ENCODE measurements around the gene ITPR2.
"Not testable (repeated sequence)": the region's sequence is repeated elsewhere in the genome, so short reads cannot be mapped to it uniquely, and the experiment has no call there.

The ITPR2 gene

GRCh38 chr12:26698186-26698585, 134.8 kb downstream of the ITPR2 start:
- DNase-seq: no peak

GRCh38 chr12:26697217-26697616, 135.8 kb downstream of the ITPR2 start:
- DNase-seq: no peak

DNA sequence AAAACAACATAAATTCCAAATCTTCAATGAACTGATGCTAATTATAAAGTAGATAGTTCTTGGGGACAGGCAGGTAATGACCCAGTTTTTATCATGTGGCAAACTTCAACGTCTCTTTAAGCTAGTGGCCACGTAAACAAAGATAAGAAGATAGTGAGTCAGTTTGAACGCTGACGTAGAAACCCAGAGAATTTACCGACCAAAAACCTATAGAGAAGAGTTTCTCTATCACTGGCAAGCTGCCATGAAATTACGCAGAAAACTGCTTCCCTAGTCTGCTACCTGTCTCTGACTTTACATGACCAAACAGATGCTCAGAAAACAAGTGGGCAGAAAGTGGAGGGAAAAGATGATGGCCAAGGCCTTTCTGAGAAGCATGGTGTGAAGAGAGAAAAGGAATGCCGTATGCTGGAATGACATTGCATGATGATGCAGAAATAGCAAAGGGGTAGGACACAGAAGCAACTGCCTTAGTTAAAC, 136.3 kb downstream of the ITPR2 start:
- peak; percentile 39 for DNase-seq

- DNase-seq: no peak
These were observed 136.9 kb downstream of the ITPR2 start for GRCh38 chr12:26696048-26696612.

DNA sequence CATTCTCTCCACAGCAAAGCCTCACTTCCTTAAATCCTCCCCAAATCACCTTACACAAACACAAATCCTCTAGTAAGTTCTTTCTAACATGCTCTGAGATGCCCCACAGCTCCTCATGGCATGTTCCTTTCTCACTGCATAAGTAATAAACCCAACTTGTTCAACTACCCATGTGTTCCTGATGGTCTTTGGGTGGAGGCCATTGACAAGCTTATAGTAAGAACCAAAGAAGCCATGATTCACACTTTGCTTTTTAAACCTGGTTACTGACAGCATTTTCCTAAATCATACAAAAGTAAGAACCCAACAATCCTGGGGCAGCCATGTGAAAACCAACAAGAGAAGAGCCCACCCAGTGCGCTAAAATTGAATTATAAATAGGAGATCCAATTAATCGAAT, 138.6 kb downstream of the ITPR2 start:
- DNase-seq: no peak

GRCh38 chr12:26692407-26692806, 140.6 kb downstream of the ITPR2 start:
- no peak for DNase-seq

- DNase-seq: peak; percentile 42
These were observed 141.6 kb downstream of the ITPR2 start for GRCh38 chr12:26691234-26691970.

GRCh38 chr12:26690601-26691000, 142.4 kb downstream of the ITPR2 start:
- no peak for DNase-seq

- no peak for DNase-seq
These were observed 143.6 kb downstream of the ITPR2 start for GRCh38 chr12:26689281-26689841.

- DNase-seq: no peak
These were observed 144.6 kb downstream of the ITPR2 start for GRCh38 chr12:26688344-26688904.

DNA sequence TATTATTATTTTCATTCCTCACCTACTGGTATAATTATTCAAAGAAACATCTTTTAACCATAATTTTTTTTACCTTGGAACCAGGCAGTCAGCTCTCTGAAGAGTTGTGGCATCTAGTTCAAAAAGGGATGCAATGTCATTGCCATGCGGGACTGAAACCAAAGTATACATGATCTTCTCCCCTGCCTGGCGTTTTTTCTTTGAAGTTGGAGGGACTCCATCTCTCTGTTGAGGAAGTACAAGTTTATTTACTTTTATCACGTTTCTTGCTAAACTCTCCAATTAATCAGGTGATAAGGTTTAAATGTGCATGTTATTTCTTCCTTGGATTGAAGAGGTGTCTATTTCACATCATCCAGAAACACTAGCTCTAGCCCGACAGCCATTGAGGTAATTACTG, 146.6 kb downstream of the ITPR2 start:
- no peak for DNase-seq

GRCh38 chr12:26684101-26684500, 148.9 kb downstream of the ITPR2 start:
- no peak for DNase-seq

DNA sequence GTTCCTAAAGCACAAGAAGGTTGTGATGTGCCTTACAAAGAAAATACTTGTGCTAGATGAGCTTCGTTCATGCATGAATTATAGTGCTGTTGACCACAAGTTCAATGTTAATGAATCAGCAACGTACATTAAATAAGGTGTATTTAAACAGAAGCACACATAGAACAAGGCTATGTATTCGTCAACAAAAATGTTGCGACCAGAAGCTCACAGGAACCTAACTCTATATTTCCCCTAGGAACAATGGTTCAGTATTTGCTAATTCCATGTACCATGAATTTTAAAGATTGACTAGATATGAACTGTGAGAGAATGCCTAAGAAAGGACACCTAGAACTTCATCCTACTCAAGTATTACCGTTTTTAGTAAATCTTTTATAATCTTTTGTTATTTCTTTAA, 149.6 kb downstream of the ITPR2 start:
- DNase-seq: no peak

- DNase-seq: no peak
These were observed 152.1 kb downstream of the ITPR2 start for GRCh38 chr12:26680727-26681455.

DNA sequence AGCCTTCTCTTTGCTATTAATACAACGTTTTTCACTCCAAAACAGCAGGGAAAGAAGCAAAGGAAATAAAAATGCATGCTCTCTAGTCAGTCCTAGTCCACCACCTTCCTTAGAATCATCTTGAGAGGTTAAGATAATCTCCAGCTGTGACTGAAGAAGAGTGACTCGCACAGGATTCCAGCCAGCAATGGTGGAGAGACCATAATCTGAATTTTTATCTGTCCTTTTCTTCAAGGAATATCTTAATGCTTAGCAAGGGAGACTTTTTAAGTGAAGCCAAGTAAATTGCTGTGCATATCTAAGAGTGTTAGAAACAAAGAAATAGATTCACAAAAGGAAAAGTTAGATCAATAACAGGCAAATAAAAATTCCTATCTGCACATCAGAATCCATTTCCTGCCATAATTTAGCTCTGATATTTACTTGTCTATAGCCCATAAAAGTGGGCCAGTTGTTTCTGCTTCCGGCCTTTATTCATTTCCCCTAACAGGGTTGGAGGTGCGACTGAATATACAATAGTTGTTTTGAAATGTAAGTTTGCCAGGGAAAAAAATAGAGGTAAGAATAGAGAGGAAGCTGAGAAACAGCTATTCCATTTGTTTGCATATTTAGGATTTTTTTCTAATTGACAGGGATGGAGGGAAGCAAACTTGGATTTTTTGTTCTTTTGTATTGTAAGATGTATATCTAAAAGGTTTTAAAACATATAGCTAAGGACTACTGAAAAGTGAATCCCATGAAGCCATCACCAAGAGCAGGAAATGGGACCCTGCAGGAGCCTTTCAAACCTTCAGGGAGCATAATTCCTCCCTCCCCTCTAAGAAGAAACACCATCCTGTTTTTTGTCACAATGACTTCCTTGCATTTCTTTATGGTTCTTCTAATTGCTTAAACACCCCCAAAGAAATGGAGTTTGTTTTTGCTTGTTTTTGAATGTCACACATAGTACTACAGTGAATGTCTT, 154.0 kb downstream of the ITPR2 start:
- peak; percentile 12 for DNase-seq

GRCh38 chr12:26671487-26671886, 161.5 kb downstream of the ITPR2 start:
- DNase-seq: not testable (repeated sequence)

DNA sequence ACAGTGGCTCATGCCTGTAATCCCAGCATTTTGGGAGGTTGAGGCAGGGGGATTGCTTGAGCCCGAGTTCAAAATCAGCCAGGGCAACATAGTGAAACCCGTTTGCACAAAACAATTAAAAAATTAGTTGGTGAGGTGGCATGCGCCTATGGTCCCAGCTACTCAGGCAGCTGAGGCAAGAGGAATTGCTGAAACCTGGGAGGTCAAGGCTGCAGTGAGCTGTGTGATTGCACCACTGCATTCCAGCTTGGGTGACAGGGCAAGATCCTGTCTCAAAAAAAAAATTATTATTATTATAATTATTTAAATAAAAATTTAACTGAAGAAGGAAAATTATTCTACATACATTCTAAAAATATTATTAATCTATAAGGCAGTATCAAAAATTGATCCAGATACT, 164.1 kb downstream of the ITPR2 start:
- DNase-seq: no peak

GRCh38 chr12:26668230-26668629, 164.8 kb downstream of the ITPR2 start:
- DNase-seq: no peak

- no peak for DNase-seq
These were observed 166.7 kb downstream of the ITPR2 start for GRCh38 chr12:26666286-26666685.

- DNase-seq: no peak
These were observed 171.6 kb downstream of the ITPR2 start for GRCh38 chr12:26661399-26661798.

DNA sequence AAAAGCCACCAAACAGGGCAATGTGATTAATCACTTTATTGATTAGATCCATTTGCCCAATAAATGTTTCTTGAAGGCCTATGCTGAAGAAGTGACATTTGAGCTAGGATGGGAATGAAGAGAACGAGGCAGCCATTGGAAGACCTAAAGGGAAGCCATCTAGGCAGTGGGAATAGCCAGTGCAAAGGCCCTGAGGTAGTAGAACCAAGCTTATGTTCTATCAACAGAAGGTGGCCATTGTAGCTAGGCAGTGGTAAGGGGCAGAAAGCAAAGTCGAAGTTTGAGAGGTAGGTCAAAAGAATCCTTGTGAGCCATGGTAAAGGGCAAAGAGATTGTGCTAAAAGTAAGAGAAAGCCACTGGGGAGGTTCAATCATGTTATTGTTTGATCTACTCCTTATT, 173.1 kb downstream of the ITPR2 start:
- DNase-seq: no peak

GRCh38 chr12:26658991-26659390, 174.0 kb downstream of the ITPR2 start:
- no peak for DNase-seq
